Measurements from ENCODE around the gene GREB1. TPM values are rescaled to one million over a fixed set of nuclear protein-coding genes. Genes with fewer than 3 reads are reported as not detected.

GREB1 gene
- total RNA-seq, 4 donors from 2014 or later: 0.20 to 2.6 (median 1.5) TPM

GRCh38 chr2:11644293-11644692, 110.4 kb downstream of the GREB1 start:
- WGBS, 2 donors (ENCODE audit: low coverage in 1 of 2): 74 to 84% methylated on average over 2 to 3 of the region's 3 CpGs
- DNase-seq: no peak
- in situ Hi-C loops (cut with MboI; ENCODE audit: low pct_ligation_motif_present in 1 of 4, low pct_unique_long_range_greater_than_20kb in 1 of 4, low sequenced_read_pairs in 3 of 4): no loop called here
- Histone ChIP-seq H3K4me3 (no peak overlapping the region), H3K27me3 (no peaks in the 10 kb centered on the region), H3K4me1 (no peaks in the 10 kb centered on the region), H3K9me3 (no peaks in the 10 kb centered on the region), H3K36me3 (no peaks in the 10 kb centered on the region), H3K27ac (no peak overlapping the region)
- TF ChIP-seq POLR2AphosphoS5 (IDR thresholded peaks at IDR 0.05) (no peak), EP300 (IDR thresholded peaks at IDR 0.05; ENCODE audit: low read depth) (no peak), CTCF (IDR thresholded peaks at IDR 0.05) (no peak), POLR2A (IDR thresholded peaks at IDR 0.05) (no peak)
- intact Hi-C loops (cut with DNase I; ENCODE audit: low total_unique reads): no loop called here

- Histone ChIP-seq H3K36me3 (no peaks in the 10 kb centered on the region), H3K4me1 (no peaks in the 10 kb centered on the region), H3K27me3 (no peaks in the 10 kb centered on the region), H3K27ac (no peak overlapping the region), H3K9me3 (no peaks in the 10 kb centered on the region), H3K4me3 (no peak overlapping the region)
- 86% methylated on average over 3 of the region's 3 CpGs; no CpG with 5 or more reads in 1 of the 2 donors for WGBS, 2 donors (ENCODE audit: low coverage in 1 of 2)
- intact Hi-C loops (cut with DNase I; ENCODE audit: low total_unique reads) (no loop called here), in situ Hi-C loops (cut with MboI; ENCODE audit: low pct_ligation_motif_present in 1 of 4, low pct_unique_long_range_greater_than_20kb in 1 of 4, low sequenced_read_pairs in 3 of 4) (no loop called here)
- DNase-seq: no peak
- TF ChIP-seq CTCF (IDR thresholded peaks at IDR 0.05) (no peak), EP300 (IDR thresholded peaks at IDR 0.05; ENCODE audit: low read depth) (no peak), POLR2A (IDR thresholded peaks at IDR 0.05) (no peak), POLR2AphosphoS5 (IDR thresholded peaks at IDR 0.05) (no peak)
These were observed 112.7 kb downstream of the GREB1 start for GRCh38 chr2:11646530-11646929.

GRCh38 chr2:11647834-11648600, 114.2 kb downstream of the GREB1 start:
- 74 to 85% methylated on average over 3 to 7 of the region's 7 CpGs for WGBS, 2 donors (ENCODE audit: low coverage in 1 of 2)
- DNase-seq: no peak
- Histone ChIP-seq H3K9me3 (no peaks in the 10 kb centered on the region), H3K27me3 (no peaks in the 10 kb centered on the region), H3K36me3 (no peaks in the 10 kb centered on the region), H3K4me3 (no peak overlapping the region), H3K27ac (no peak overlapping the region), H3K4me1 (no peaks in the 10 kb centered on the region)
- in situ Hi-C loops (cut with MboI; ENCODE audit: low pct_ligation_motif_present in 1 of 4, low pct_unique_long_range_greater_than_20kb in 1 of 4, low sequenced_read_pairs in 3 of 4) (no loop called here), intact Hi-C loops (cut with DNase I; ENCODE audit: low total_unique reads) (no loop called here)
- TF ChIP-seq EP300 (IDR thresholded peaks at IDR 0.05; ENCODE audit: low read depth) (no peak), POLR2AphosphoS5 (IDR thresholded peaks at IDR 0.05) (no peak), POLR2A (IDR thresholded peaks at IDR 0.05) (no peak), CTCF (IDR thresholded peaks at IDR 0.05) (no peak)

GRCh38 chr2:11649093-11649492, 115.2 kb downstream of the GREB1 start:
- no peak for DNase-seq
- no peaks in the 10 kb centered on the region for H3K27me3 ChIP-seq
- in situ Hi-C loops (cut with MboI; ENCODE audit: low pct_ligation_motif_present in 1 of 4, low pct_unique_long_range_greater_than_20kb in 1 of 4, low sequenced_read_pairs in 3 of 4) (no loop called here), intact Hi-C loops (cut with DNase I; ENCODE audit: low total_unique reads) (no loop called here)
- no peaks in the 10 kb centered on the region for H3K9me3 ChIP-seq
- no peak overlapping the region for H3K4me3 ChIP-seq
- no peak for TF ChIP-seq CTCF (IDR thresholded peaks at IDR 0.05)
- TF ChIP-seq POLR2AphosphoS5 (IDR thresholded peaks at IDR 0.05): no peak
- TF ChIP-seq EP300 (IDR thresholded peaks at IDR 0.05; ENCODE audit: low read depth): no peak
- no peak for TF ChIP-seq POLR2A (IDR thresholded peaks at IDR 0.05)
- no peaks in the 10 kb centered on the region for H3K4me1 ChIP-seq
- no peaks in the 10 kb centered on the region for H3K36me3 ChIP-seq
- no peak overlapping the region for H3K27ac ChIP-seq
- 56 to 80% methylated on average over 1 to 2 of the region's 2 CpGs for WGBS, 2 donors (ENCODE audit: low coverage in 1 of 2)
